MV-4-11 (cell line): ENCODE data around the gene IQCE.
"Not testable (repeated sequence)": the region's sequence is repeated elsewhere in the genome, so short reads cannot be mapped to it uniquely, and the experiment has no call there.

Experiments
- DNase-seq: peaks from one replicate; lab custom pipeline; 2025; lab: John Stamatoyannopoulos, UW

Gene IQCE

GRCh38 chr7:2521952-2522591 is 36.7 kb upstream of the IQCE start:
- peak; percentile 61 for DNase-seq

GRCh38 chr7:2522780-2523433 is 35.9 kb upstream of the IQCE start:
- DNase-seq, result no peak

- DNase-seq, result no peak
Measured at GRCh38 chr7:2523461-2523936, 35.3 kb upstream of the IQCE start.

GRCh38 chr7:2523941-2524807 is 34.6 kb upstream of the IQCE start:
- peak; percentile 57 for DNase-seq

GRCh38 chr7:2524808-2525657 is 33.7 kb upstream of the IQCE start:
- DNase-seq, result no peak

GRCh38 chr7:2525658-2526630 is 32.8 kb upstream of the IQCE start:
- peak; percentile 62 for DNase-seq

- no peak for DNase-seq
Measured at GRCh38 chr7:2526659-2527504, 31.9 kb upstream of the IQCE start.

- peak; percentile 85 for DNase-seq
Measured at GRCh38 chr7:2527505-2528467, 31.0 kb upstream of the IQCE start.

- no peak for DNase-seq
Measured at GRCh38 chr7:2528481-2529095, 30.2 kb upstream of the IQCE start.

- peak; percentile 95 for DNase-seq
Measured at GRCh38 chr7:2529161-2530070, 29.4 kb upstream of the IQCE start.

GRCh38 chr7:2530071-2530987 is 28.4 kb upstream of the IQCE start:
- peak; percentile 94 for DNase-seq

GRCh38 chr7:2530994-2531795 is 27.6 kb upstream of the IQCE start:
- not testable (repeated sequence) for DNase-seq

- not testable (repeated sequence) for DNase-seq
Measured at GRCh38 chr7:2531796-2532110, 27.0 kb upstream of the IQCE start.

- DNase-seq, result not testable (repeated sequence)
Measured at GRCh38 chr7:2532199-2532772, 26.5 kb upstream of the IQCE start.

- not testable (repeated sequence) for DNase-seq
Measured at GRCh38 chr7:2532816-2533215, 26.0 kb upstream of the IQCE start.
